GM18909 (cell line): ENCODE data around the gene TDRKH.
A peak's percentile ranks its signal among the peaks of the same experiment; 100 is the strongest.

Experiments
- ATAC-seq: cut with Tn5 transposase; IDR thresholded peaks from one replicate; pipeline ENCODE4 v1.9.1; 2021; ENCODE audit warnings: mild to moderate bottlenecking; ENCODE audit not compliant: unreplicated experiment, poor library complexity

The TDRKH gene

GRCh38 chr1:151790071-151790939 is at the start of gene TDRKH:
TSS of gene TDRKH (minus strand) at chr1:151790500. CDS start at chr1:151783022, 7,478 bp downstream.
- ATAC-seq, result peak; percentile 98

GRCh38 chr1:151839457-151840403 is 49.4 kb upstream of the TDRKH start, which contains the start of gene C2CD4D:
TSS of gene C2CD4D (minus strand) at chr1:151839820. CDS start at chr1:151838989, 831 bp downstream.
- ATAC-seq, result peak; percentile 57

- ATAC-seq, result no peak
Observed at GRCh38 chr1:151839082-151839412, 48.7 kb upstream of the TDRKH start.

- no peak for ATAC-seq
Observed at GRCh38 chr1:151838222-151839081, 48.2 kb upstream of the TDRKH start.

- ATAC-seq, result no peak
Observed at GRCh38 chr1:151837884-151838221, 47.6 kb upstream of the TDRKH start.

- ATAC-seq, result no peak
Observed at GRCh38 chr1:151837197-151837596, 46.9 kb upstream of the TDRKH start.

- ATAC-seq, result no peak
Observed at GRCh38 chr1:151835596-151835995, 45.3 kb upstream of the TDRKH start.

GRCh38 chr1:151834239-151834638 is 43.9 kb upstream of the TDRKH start:
- no peak for ATAC-seq

- no peak for ATAC-seq
Observed at GRCh38 chr1:151833172-151833900, 43.0 kb upstream of the TDRKH start.

- no peak for ATAC-seq
Observed at GRCh38 chr1:151832318-151832980, 42.1 kb upstream of the TDRKH start.

GRCh38 chr1:151831605-151832004 is 41.3 kb upstream of the TDRKH start, which contains the start of gene RORC:
TSS of gene RORC (minus strand) at chr1:151831802. CDS start at chr1:151831764, 38 bp downstream.
- no peak for ATAC-seq

- no peak for ATAC-seq
Observed at GRCh38 chr1:151831256-151831591, 40.9 kb upstream of the TDRKH start.

GRCh38 chr1:151830055-151830454 is 39.8 kb upstream of the TDRKH start:
- no peak for ATAC-seq

GRCh38 chr1:151829352-151830046 is 39.2 kb upstream of the TDRKH start:
- no peak for ATAC-seq

GRCh38 chr1:151828921-151829320 is 38.6 kb upstream of the TDRKH start:
- ATAC-seq, result no peak

GRCh38 chr1:151827853-151828252 is 37.6 kb upstream of the TDRKH start:
- no peak for ATAC-seq

GRCh38 chr1:151825751-151826660 is 35.7 kb upstream of the TDRKH start:
- no peak for ATAC-seq
